Prostate gland (tissue), 2 donors: ENCODE data around the gene TMEM86B. TPM values are rescaled to one million over a fixed set of nuclear protein-coding genes. Genes with fewer than 3 reads are reported as not detected.
A peak's percentile ranks its signal among the peaks of the same experiment; 100 is the strongest.

Source experiments
- DNase-seq: peaks from one replicate; pipeline ENCODE4 v3.0.0-alpha.2; 2019; ENCODE audit warnings: low spot score
- H3K27ac ChIP-seq, 2 donors: fragments of 200-600 bp; sonication (generic); 2 replicates each; pipeline ENCODE4 v1.5.1; 2017 to 2019
- H3K27me3 ChIP-seq: fragments of 200-600 bp; sonication (generic); replicated peaks from 2 replicates; pipeline ENCODE4 v1.5.1; 2019; ENCODE audit not compliant: insufficient read depth
- H3K36me3 ChIP-seq, 2 donors: fragments of 200-600 bp; sonication (generic); 1 replicate in 1 of 2; 2 replicates in 1 of 2; pipeline versions ENCODE4 v1.5.1 to v1.8.1; 2017 to 2019
- H3K4me1 ChIP-seq: fragments of 200-600 bp; sonication (generic); replicated peaks from 2 replicates; pipeline ENCODE4 v1.5.1; 2019
- H3K4me3 ChIP-seq, 2 donors: fragments of 200-600 bp; sonication (generic); 2 replicates each; pipeline ENCODE4 v1.5.1; 2017 to 2019
- H3K9me3 ChIP-seq: fragments of 200-600 bp; sonication (generic); 2 replicates; pipeline ENCODE4 v1.5.1; 2017
- POLR2A ChIP-seq: fragments of 450-650 bp; IDR thresholded peaks from one replicate; pipeline ENCODE4 v1.6.1; 2016; ENCODE audit warnings: antibody characterized with exemption, mild to moderate bottlenecking
- POLR2AphosphoS5 ChIP-seq: sonication (generic); formaldehyde crosslinking; IDR thresholded peaks from one replicate; pipeline ENCODE4 v1.6.1; 2017; ENCODE audit warnings: antibody characterized with exemption
- WGBS: methylation state at CpG from one replicate; pipeline ENCODE4 v1.1.5; 2018; 5-methylcytosine and 5-hydroxymethylcytosine counted together
- intact Hi-C: fragments of 100-400 bp; cut with DNase I; formaldehyde crosslinking; loops from one replicate; pipeline ENCODE4 v1.14.2; 2022
- total RNA-seq, 2 donors: library from RNA; depleted of rRNA; stranded (reverse); fragments of >200 nt; gene quantifications; one replicate each; pipeline ENCODE4 v1.1.0, GENCODE V29; 2016
- TF ChIP-seq, protein P1 (sequence below), 4 experiments: fragments of 200-600 bp in 2 of 4; fragments of 450-650 bp in 2 of 4; sonication (generic) in 2 of 4; IDR thresholded peaks; 1 replicate in 3 of 4; 2 replicates in 1 of 4; pipeline ENCODE4 v1.5.1; 2016 to 2019; ENCODE audit warnings: antibody characterized with exemption in 4 of 4, mild to moderate bottlenecking in 2 of 4, moderate library complexity in 2 of 4

Gene TMEM86B
- total RNA-seq, 2 donors from 2014 or later, result 1.5 to 10.8 TPM

DNA sequence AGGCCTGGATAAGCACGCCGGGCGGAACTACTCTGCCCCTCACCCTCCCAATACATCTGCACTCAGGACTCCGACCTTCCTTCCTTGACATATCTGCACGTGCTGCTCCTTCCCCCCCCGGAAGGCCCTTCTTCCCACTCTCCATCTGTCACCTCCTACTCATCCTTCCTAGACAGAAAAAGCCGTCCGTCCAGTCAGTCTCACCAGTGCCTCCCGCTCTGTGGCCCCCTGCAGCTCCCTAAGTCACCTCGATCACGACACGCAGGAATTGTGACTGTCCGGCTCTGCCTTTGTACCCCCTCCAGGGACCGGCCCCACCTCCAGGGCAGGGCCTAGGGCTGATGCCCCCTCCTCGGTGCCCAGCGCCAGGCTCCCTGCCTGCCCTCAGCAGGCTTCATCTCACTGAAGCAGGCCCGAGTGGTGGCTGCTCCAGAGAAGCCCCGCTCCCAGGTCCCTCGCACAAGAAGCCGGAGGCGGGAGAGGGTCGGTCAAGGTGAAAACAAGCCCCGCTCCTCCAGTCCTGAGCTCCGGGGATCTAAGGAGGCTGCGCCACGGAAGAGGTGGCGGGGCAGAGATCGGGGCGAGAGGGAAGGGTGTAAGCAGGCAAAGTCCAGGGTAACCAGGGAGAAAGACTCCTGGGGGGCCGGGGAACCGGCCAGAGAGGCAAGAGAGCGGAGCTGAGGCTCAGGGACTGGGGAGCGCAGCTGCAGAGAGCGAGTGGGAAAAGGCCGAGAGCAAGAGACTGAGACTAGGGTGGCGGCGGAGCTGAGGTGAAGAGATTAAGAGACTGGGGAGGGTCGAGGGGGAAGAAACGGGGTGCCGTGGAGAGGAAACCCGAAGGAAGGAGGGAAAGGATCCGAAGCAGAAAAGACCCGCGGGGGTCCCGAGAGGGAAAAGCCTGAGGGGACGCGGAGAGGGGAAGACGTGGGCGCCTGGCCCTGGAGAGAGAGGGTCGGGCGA lies 29.2 kb upstream of the TMEM86B start:
- Histone ChIP-seq H3K4me1 (peaks cover 7% of the 10 kb centered on the region), H3K27ac (peak overlapping the region; percentile 54 to 83), H3K36me3 (no peaks in the 10 kb centered on the region), H3K27me3 (no peaks in the 10 kb centered on the region), H3K4me3 (peak overlapping the region; percentile 89 to 94), H3K9me3 (no peaks in the 10 kb centered on the region)
- intact Hi-C loops, result no loop called here
- TF ChIP-seq POLR2A (no peak), POLR2AphosphoS5 (no peak)
- TF ChIP-seq, protein P1, sequence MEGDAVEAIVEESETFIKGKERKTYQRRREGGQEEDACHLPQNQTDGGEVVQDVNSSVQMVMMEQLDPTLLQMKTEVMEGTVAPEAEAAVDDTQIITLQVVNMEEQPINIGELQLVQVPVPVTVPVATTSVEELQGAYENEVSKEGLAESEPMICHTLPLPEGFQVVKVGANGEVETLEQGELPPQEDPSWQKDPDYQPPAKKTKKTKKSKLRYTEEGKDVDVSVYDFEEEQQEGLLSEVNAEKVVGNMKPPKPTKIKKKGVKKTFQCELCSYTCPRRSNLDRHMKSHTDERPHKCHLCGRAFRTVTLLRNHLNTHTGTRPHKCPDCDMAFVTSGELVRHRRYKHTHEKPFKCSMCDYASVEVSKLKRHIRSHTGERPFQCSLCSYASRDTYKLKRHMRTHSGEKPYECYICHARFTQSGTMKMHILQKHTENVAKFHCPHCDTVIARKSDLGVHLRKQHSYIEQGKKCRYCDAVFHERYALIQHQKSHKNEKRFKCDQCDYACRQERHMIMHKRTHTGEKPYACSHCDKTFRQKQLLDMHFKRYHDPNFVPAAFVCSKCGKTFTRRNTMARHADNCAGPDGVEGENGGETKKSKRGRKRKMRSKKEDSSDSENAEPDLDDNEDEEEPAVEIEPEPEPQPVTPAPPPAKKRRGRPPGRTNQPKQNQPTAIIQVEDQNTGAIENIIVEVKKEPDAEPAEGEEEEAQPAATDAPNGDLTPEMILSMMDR (IDR thresholded peaks at IDR 0.05), result no peak
- no peak for DNase-seq
- 2% methylated on average over 49 of the region's 51 CpGs for WGBS

DNA sequence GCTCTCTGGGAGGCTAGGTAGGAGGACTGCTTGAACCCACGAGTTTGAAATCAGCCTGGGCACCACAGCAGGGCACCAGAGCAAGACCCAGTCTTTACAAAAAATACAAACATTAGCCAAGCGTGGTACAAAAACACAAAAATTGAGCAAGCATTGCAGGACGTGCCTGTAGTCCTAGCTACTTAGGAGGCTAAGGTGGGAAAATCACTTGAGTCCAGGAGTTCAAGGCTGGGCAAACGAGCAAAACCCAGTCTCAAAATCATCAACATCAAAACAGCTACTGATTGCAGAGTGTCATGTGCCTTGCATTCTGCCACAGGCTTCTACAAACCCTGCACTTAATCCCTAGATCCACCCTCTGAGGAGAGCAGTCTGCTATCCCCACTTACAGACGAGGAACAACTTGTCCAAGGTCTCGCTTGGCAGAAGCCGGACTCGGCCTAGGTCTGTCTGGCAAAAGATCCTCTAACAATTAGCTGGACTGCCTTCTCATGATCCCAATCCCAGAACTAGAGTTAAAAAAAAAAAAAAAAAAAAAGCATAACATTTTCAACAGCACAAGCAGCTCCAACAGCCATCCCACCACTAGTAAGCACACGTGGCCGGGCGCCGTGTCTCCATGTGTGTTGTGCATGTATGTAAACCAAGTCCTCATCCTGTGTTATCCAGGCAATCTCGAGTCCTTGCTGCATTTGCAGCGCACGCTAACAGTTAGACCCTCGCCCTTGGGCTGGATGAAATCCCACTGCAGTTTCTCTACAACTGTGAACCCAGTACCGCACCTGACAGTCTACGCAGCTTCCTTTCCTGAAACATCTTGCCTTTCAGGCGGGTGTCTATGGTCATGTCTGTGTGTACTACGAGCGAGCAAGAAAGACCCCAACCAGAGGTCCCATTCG lies 28.2 kb upstream of the TMEM86B start:
- Histone ChIP-seq H3K4me3 (peak overlapping the region; percentile 89 to 94), H3K4me1 (peaks cover 7% of the 10 kb centered on the region), H3K27ac (no peak overlapping the region), H3K27me3 (no peaks in the 10 kb centered on the region), H3K36me3 (no peaks in the 10 kb centered on the region), H3K9me3 (no peaks in the 10 kb centered on the region)
- TF ChIP-seq, protein P1 (IDR thresholded peaks at IDR 0.05), result no peak
- TF ChIP-seq POLR2AphosphoS5 (no peak), POLR2A (no peak)
- intact Hi-C loops, result no loop called here
- WGBS, result 49% methylated on average over 22 of the region's 22 CpGs
- DNase-seq, result no peak

DNA sequence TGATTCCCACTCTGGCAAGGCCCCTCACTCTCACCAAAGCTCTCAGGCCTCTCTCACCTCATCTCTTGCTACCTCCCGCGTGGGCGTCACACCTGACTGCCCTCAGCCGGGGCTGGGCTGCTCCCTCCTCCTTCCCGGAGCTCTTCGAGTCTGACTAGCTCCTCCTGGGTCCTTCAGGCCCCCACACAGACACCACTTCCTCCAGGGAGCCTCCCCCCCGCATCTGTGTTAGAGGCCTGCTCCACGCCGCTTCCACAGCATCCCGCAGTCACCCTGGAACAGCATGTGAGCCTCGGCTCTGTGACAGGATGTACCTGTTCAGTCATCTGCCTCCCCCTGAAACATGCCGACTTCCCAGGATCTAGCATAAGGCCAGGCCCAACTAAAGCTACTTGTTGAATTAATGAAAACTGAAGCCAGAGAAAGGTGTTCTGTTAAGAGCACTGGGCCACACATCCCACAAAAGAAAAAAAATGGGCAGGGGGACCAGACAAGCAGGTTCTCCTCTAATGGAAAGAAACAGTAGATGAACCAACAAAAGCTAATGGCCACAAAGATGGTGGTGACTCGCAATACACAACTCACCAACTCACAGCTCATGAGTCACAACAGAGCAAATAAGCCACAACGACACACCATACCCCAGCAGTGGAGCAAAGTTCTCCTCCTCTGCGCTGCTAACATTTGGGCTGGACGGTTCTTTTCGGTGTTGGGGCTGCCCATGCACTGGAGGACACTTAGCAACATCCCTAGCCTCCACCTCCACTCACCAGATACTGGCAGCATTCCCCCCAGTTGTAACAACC lies 27.3 kb upstream of the TMEM86B start:
- H3K27me3 ChIP-seq, result no peaks in the 10 kb centered on the region
- no peak for DNase-seq
- WGBS, result 57% methylated on average over 17 of the region's 17 CpGs
- peaks cover 7% of the 10 kb centered on the region for H3K4me1 ChIP-seq
- no peak for TF ChIP-seq POLR2A
- TF ChIP-seq, protein P1 (IDR thresholded peaks at IDR 0.05), result no peak
- TF ChIP-seq POLR2AphosphoS5, result no peak
- H3K4me3 ChIP-seq, result no peak overlapping the region
- no peaks in the 10 kb centered on the region for H3K36me3 ChIP-seq
- no peak overlapping the region for H3K27ac ChIP-seq
- H3K9me3 ChIP-seq, result no peaks in the 10 kb centered on the region
- intact Hi-C loops, result no loop called here

DNA sequence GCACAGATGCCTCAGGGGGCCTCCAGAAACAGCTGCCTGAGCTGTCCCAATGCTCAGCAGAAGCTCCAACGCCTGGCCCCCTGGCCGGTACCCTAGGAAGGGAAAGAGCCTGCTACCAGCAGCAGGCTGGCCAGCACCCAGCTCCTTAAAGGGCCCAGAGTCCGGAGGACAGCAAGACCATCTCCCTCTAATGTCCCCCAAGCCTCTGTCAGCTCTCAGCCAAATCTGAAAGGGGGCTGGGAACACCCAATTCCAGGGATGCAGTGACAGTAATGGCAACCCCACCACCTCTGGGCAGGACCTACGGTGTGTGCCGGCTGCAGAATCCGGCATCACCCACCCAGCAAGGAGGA lies 26.0 kb upstream of the TMEM86B start:
- intact Hi-C loops, result no loop called here
- 43% methylated on average over 5 of the region's 6 CpGs for WGBS
- DNase-seq, result no peak
- Histone ChIP-seq H3K9me3 (no peaks in the 10 kb centered on the region), H3K4me3 (peak overlapping the region in 1 of 2 donors; percentile 4), H3K4me1 (peaks cover 7% of the 10 kb centered on the region), H3K36me3 (no peaks in the 10 kb centered on the region), H3K27ac (no peak overlapping the region), H3K27me3 (no peaks in the 10 kb centered on the region)
- TF ChIP-seq POLR2A (no peak), POLR2AphosphoS5 (no peak)
- TF ChIP-seq, protein P1 (IDR thresholded peaks at IDR 0.05), result no peak
